Forelimb muscle (tissue), 1 donor: ENCODE data around the gene ZNF385B. TPM values are rescaled to one million over a fixed set of nuclear protein-coding genes. Genes with fewer than 3 reads are reported as not detected.

Experiments
- DNase-seq: peaks from one replicate; pipeline ENCODE4 v3.0.0-alpha.2; 2013; ENCODE audit warnings: low read depth
- polyA plus RNA-seq: library from polyadenylated mRNA; unstranded; fragments of 120-200 nt; gene quantifications from one replicate; pipeline ENCODE4 v1.2.1, GENCODE V29; 2013; ENCODE audit not compliant: insufficient read length

The ZNF385B gene
- polyA plus RNA-seq, 1 donor, result 24.5 TPM

GRCh38 chr2:179444056-179444455 is 417.4 kb downstream of the ZNF385B start:
- DNase-seq, result no peak

GRCh38 chr2:179443180-179443579 is 418.2 kb downstream of the ZNF385B start:
- DNase-seq, result no peak

GRCh38 chr2:179442206-179442605 is 419.2 kb downstream of the ZNF385B start:
- no peak for DNase-seq

GRCh38 chr2:179441551-179441950 is 419.9 kb downstream of the ZNF385B start:
- DNase-seq, result no peak

- no peak for DNase-seq
These were observed 420.7 kb downstream of the ZNF385B start for GRCh38 chr2:179440642-179441251.

- no peak for DNase-seq
These were observed 422.8 kb downstream of the ZNF385B start for GRCh38 chr2:179438654-179439053.

GRCh38 chr2:179437430-179437829 is 424.0 kb downstream of the ZNF385B start:
- DNase-seq, result no peak

- DNase-seq, result no peak
These were observed 425.8 kb downstream of the ZNF385B start for GRCh38 chr2:179435566-179435965.

- DNase-seq, result no peak
These were observed 426.4 kb downstream of the ZNF385B start for GRCh38 chr2:179435000-179435399.

GRCh38 chr2:179434357-179434756 is 427.1 kb downstream of the ZNF385B start:
- no peak for DNase-seq

- DNase-seq, result no peak
These were observed 428.7 kb downstream of the ZNF385B start for GRCh38 chr2:179432751-179433150.

- no peak for DNase-seq
These were observed 431.8 kb downstream of the ZNF385B start for GRCh38 chr2:179429597-179429996.

GRCh38 chr2:179429060-179429471 is 432.3 kb downstream of the ZNF385B start:
- no peak for DNase-seq

- DNase-seq, result no peak
These were observed 432.8 kb downstream of the ZNF385B start for GRCh38 chr2:179428649-179429048.

- no peak for DNase-seq
These were observed 434.3 kb downstream of the ZNF385B start for GRCh38 chr2:179427065-179427464.

- no peak for DNase-seq
These were observed 436.8 kb downstream of the ZNF385B start for GRCh38 chr2:179424571-179424970.

- DNase-seq, result peak; percentile 13
These were observed 439.3 kb downstream of the ZNF385B start for GRCh38 chr2:179422037-179422643.

- no peak for DNase-seq
These were observed 443.9 kb downstream of the ZNF385B start for GRCh38 chr2:179417436-179417949.

- DNase-seq, result no peak
These were observed 449.3 kb downstream of the ZNF385B start for GRCh38 chr2:179412112-179412511.

- peak; percentile 19 for DNase-seq
These were observed 450.7 kb downstream of the ZNF385B start for GRCh38 chr2:179410552-179411356.

- DNase-seq, result no peak
These were observed 457.8 kb downstream of the ZNF385B start for GRCh38 chr2:179403624-179404023.

- DNase-seq, result no peak
These were observed 467.9 kb downstream of the ZNF385B start for GRCh38 chr2:179393481-179393880.
